Stimulated activated CD4-positive, alpha-beta T cell treated with anti-CD3 and anti-CD28 coated beads, Interleukin-12 subunit alpha, Interleukin-12 subunit beta, amount 100 ng/mL, for 24 hours (primary cell): Measurements from ENCODE around the gene KIF18A.
"Not testable (repeated sequence)": the region's sequence is repeated elsewhere in the genome, so short reads cannot be mapped to it uniquely, and the experiment has no call there.

Experiments
- DNase-seq, 2 experiments: peaks; one replicate each; pipeline ENCODE4 v3.0.0-alpha.2; 2020; ENCODE audit warnings: low read depth in 2 of 2

KIF18A gene

DNA sequence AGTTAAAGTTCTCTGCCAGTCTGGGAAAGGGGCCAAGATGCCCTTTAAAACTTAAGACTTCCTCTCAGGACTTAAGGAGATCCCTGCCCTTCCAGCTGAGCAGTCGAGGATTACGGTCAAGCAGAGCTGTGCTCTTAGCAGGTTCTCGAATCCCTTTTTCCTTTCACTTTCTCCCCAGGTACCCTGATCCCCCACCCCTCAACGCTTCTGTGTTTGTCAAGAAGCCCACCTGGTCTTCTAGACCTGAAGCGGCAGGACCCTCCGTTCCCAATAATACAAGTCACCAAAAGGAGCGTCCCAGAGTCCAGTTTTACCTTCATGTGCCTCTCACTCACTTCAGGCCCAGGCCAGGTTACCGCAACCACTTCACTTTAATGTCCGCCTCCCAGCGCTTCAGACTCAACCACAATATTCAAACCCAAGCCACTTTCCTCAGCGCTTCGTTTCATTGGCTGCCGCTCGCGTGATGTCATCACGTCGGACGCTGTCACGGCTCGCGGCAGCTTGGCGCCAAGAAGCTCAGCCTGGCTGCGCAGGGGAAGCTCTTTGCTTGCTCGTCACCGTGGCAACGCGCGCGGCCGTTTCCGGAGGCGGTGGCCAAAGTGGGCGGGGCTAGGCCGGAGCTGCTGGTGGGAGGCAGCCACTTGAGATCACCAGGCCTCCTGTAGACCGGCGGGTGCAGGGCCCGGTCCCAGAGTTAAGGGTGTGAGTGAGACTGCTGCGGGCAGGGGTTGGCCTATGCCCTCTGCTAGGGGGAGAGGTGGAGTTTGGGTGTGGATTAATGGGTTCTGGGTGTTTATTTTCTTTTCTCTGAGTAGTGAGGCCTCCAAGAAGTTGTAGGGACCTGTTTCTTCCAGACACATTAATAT is at the start of gene KIF18A, which contains the start of gene METTL15:
TSS of gene KIF18A (minus strand) at position 407 of the 869 bp plus-strand sequence. CDS start 10,209 bp downstream, outside the sequence.
TSS of gene METTL15 (plus strand) at position 639 of the 869 bp plus-strand sequence. CDS start 4,947 bp downstream, outside the sequence.
- peak; percentile 97 for DNase-seq

DNA sequence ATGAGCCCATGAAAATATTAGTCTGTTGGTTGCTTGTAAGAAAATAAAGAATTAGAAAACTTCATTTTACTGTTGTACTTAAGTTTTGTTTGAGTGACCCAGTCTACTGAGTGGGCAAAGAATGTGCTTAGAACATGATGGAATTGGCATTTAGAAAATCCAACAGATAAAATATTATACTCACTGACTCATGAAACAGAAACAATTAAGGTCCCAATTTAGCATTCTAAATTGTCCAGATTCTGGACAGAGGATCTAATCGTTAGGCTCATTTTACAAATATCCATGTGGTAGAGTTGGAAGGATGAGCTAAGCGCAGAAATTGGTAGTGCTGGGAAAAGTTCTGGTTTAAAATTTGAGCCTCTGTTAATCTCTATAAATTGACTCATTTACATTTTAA is 45.6 kb upstream of the KIF18A start:
- DNase-seq, result no peak

GRCh38 chr11:28152743-28153142 is 44.8 kb upstream of the KIF18A start:
- no peak for DNase-seq

- no peak for DNase-seq
These were observed 38.3 kb upstream of the KIF18A start for GRCh38 chr11:28146123-28146751.

DNA sequence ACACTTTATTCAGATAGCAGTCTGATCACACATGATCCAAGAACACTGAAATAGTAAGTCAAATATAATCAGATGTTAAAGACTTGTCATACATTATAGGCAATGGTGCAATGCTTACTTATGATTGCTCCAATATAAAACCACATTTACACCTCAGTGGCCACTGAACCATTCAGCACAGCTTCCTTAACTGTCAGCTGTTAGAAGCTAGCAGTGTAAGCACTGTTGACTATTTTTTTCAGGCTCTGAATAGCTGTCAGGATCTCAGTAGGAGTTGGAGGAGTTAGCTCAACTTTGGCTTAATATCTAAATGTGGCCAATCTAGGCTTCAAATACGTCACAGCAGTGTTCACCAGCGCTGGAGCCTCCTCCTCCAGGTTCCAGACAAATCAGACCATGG is 36.9 kb upstream of the KIF18A start:
- no peak for DNase-seq

GRCh38 chr11:28142724-28143123 is 34.8 kb upstream of the KIF18A start:
- DNase-seq, result no peak

DNA sequence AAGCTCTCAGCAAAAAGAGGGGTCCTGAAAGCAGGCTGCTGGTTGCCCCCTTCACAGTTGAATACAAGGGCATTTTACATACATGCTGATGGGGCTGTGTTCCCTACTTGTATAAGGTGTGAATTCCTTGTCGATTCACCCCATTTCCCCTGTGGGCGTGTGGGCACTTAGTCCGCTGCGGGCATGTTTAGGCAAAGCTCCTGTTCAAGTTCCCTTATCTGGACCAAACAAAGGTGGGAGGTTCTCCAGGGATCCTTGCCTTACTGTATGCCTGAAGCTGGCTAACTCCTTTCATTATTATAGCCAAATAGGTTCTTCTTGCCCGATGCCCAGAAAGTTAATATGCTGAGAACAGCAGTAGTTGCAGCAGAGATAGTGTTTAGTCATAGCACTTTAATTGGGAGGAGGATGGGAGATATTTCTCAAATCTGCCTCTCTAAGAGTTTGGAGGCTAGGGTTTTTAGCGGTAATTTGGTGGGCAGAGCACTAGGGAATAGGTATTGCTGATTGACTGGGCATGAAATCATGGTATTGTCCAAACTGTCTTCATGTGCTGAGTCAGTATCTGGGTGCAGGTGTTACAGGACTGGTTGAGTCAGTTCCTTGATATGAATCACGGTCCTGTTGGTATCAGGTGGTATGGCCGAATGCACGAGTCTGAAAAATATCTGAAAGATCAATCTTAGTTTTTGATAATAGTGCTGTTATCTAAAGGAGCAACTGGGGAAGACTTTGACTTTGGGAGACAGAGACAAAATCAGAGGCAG is 32.9 kb upstream of the KIF18A start:
- DNase-seq, result no peak

- no peak for DNase-seq
These were observed 32.0 kb upstream of the KIF18A start for GRCh38 chr11:28139841-28140415.

DNA sequence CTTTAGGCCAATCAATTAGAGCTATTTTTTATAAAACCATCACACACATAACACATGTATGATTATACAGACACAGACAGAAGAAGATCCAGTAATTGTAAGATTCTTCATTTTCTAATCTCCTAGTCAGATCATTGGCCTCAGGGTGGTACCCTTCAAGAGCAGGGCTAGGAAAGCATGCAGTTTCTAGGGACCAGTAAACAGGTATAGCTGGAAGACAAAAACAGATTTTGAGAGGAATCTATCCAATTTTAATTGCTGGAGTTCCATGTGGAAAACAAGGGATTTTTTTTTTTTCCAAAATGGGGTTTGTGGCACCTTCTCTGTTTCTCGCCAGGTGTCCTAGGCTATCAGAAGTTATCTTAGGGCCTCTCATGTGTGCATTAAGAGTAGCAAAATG is 29.9 kb upstream of the KIF18A start:
- DNase-seq, result no peak

- no peak for DNase-seq
These were observed 29.4 kb upstream of the KIF18A start for GRCh38 chr11:28137366-28137765.

GRCh38 chr11:28136157-28136556 is 28.2 kb upstream of the KIF18A start:
- not testable (repeated sequence) for DNase-seq

GRCh38 chr11:28133146-28133545 is 25.2 kb upstream of the KIF18A start:
- DNase-seq, result no peak

- DNase-seq, result no peak
These were observed 24.6 kb upstream of the KIF18A start for GRCh38 chr11:28132548-28132947.

- no peak for DNase-seq
These were observed 15.2 kb upstream of the KIF18A start for GRCh38 chr11:28123151-28123581.

GRCh38 chr11:28117712-28118111 is 9.8 kb upstream of the KIF18A start:
- DNase-seq, result no peak

GRCh38 chr11:28114731-28115130 is 6.8 kb upstream of the KIF18A start:
- DNase-seq, result no peak

DNA sequence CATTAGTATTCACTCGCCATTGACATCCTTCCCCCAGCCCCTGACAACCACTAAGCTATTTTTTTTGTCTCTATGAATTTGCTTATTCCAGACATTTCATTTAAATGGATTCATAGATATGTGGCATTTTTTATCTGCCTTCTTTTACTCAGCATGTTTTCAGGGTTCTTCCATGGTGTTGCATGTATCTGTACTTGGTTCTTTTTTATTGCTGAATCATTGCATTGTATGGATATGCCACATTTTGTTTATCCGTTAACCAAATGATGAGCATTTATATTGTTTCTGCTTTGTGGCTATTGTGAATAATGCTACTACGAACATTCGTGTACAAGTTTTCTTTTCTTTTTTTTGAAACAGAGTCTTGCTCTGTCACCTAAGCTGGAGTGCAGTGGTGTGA is 6.2 kb upstream of the KIF18A start:
- DNase-seq, result no peak

DNA sequence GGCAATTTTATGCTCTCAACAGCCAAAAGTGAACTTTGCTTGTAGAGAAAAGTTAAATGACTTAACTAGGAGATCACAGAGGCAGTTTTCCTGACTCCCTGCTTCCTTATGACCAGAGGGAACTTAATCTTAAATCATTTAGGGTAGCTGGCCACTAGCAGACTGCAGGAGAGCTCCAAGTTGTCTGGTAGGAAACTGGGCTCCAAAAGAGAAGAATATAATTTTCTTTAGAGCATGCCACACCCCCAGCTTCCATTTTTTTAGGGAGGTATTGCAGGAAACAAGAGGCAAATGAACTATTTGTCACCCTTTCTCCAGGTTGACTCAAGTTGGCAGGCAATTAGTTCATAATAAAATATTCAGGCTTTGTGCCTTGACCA is 2.9 kb upstream of the KIF18A start:
- no peak for DNase-seq

- DNase-seq, result peak; percentile 24 to 52
These were observed 2.3 kb upstream of the KIF18A start for GRCh38 chr11:28110108-28110820.

- no peak for DNase-seq
These were observed 1.0 kb upstream of the KIF18A start for GRCh38 chr11:28108958-28109357.

GRCh38 chr11:28107191-28107749 is 686 bp downstream of the KIF18A start:
- DNase-seq, result no peak
